Glutamatergic neuron (in vitro differentiated cells): ENCODE results near the gene BRD4. TPM values are rescaled to one million over a fixed set of nuclear protein-coding genes. Genes with fewer than 3 reads are reported as not detected.
A peak's percentile ranks its signal among the peaks of the same experiment; 100 is the strongest.

Experiments used
- DNase-seq: peaks from one replicate; pipeline ENCODE4 v3.0.0; 2022
- H3K27ac Mint-ChIP-seq: one replicate; pipeline ENCODE4 v1.8.0; 2020; ENCODE audit warnings: mild to moderate bottlenecking, mixed read lengths, inconsistent platforms; ENCODE audit not compliant: unreplicated experiment
- H3K27me3 Mint-ChIP-seq: one replicate; pipeline ENCODE4 v1.8.0; 2020; ENCODE audit warnings: mild to moderate bottlenecking, moderate library complexity, mixed read lengths, inconsistent platforms; ENCODE audit not compliant: unreplicated experiment
- H3K36me3 Mint-ChIP-seq: one replicate; pipeline ENCODE4 v1.8.0; 2020; ENCODE audit warnings: mild to moderate bottlenecking, mixed read lengths, inconsistent platforms; ENCODE audit not compliant: unreplicated experiment
- H3K4me1 Mint-ChIP-seq: one replicate; pipeline ENCODE4 v1.8.0; 2020; ENCODE audit warnings: mild to moderate bottlenecking, low read depth, mixed read lengths, inconsistent platforms; ENCODE audit not compliant: unreplicated experiment
- H3K4me3 Mint-ChIP-seq: one replicate; pipeline ENCODE4 v1.8.0; 2020; ENCODE audit warnings: mild to moderate bottlenecking, mixed read lengths, inconsistent platforms; ENCODE audit not compliant: unreplicated experiment
- H3K9me3 Mint-ChIP-seq: one replicate; pipeline ENCODE4 v1.8.0; 2020; ENCODE audit warnings: mild to moderate bottlenecking, moderate library complexity, mixed read lengths, inconsistent platforms; ENCODE audit not compliant: unreplicated experiment
- CTCF ChIP-seq: fragments of 200-600 bp; sonication (generic); IDR thresholded peaks from one replicate; pipeline ENCODE4 v1.5.0; 2021; ENCODE audit not compliant: partially characterized antibody, unreplicated experiment
- total RNA-seq: library from RNA; stranded (reverse); fragmentation: NEBNext Ultra II Directional; extraction: Animal tissue kit (Norgen Biotek cat#: 25700); gene quantifications from one replicate; pipeline ENCODE4 v1.2.1, GENCODE V29; 2021; ENCODE audit not compliant: unreplicated experiment

BRD4 gene
- total RNA-seq, 1 donor from 2014 or later: 162 TPM

GRCh38 chr19:15197275-15197941 is 134.9 kb downstream of the BRD4 start:
- no peak for TF ChIP-seq CTCF
- Mint-ChIP-seq H3K27ac (no peak overlapping the region), H3K27me3 (peaks cover 20% of the 10 kb centered on the region), H3K9me3 (peaks cover 15% of the 10 kb centered on the region), H3K36me3 (no peaks in the 10 kb centered on the region), H3K4me3 (no peak overlapping the region), H3K4me1 (peaks cover 2% of the 10 kb centered on the region)
- no peak for DNase-seq

- Mint-ChIP-seq H3K27me3 (peaks cover 18% of the 10 kb centered on the region), H3K4me3 (peak overlapping the region; percentile 34), H3K36me3 (no peaks in the 10 kb centered on the region), H3K27ac (no peak overlapping the region), H3K9me3 (peaks cover 15% of the 10 kb centered on the region), H3K4me1 (peaks cover 2% of the 10 kb centered on the region)
- no peak for DNase-seq
- no peak for TF ChIP-seq CTCF
Measured at GRCh38 chr19:15196360-15197005, 135.9 kb downstream of the BRD4 start.

- Mint-ChIP-seq H3K4me3 (peak overlapping the region; percentile 75), H3K36me3 (no peaks in the 10 kb centered on the region), H3K9me3 (peaks cover 14% of the 10 kb centered on the region), H3K27me3 (peaks cover 15% of the 10 kb centered on the region), H3K27ac (no peak overlapping the region), H3K4me1 (peaks cover 2% of the 10 kb centered on the region)
- peak; percentile 74 for DNase-seq
- TF ChIP-seq CTCF: no peak
Measured at GRCh38 chr19:15195371-15196334, 136.7 kb downstream of the BRD4 start.

GRCh38 chr19:15194938-15195337 is 137.4 kb downstream of the BRD4 start:
- Mint-ChIP-seq H3K4me3 (peak overlapping the region; percentile 75), H3K36me3 (no peaks in the 10 kb centered on the region), H3K9me3 (peaks cover 14% of the 10 kb centered on the region), H3K27me3 (peaks cover 15% of the 10 kb centered on the region), H3K4me1 (peaks cover 2% of the 10 kb centered on the region), H3K27ac (peak overlapping the region; percentile 33)
- TF ChIP-seq CTCF: no peak
- no peak for DNase-seq
